Epithelial cell of proximal tubule (primary cell): ENCODE results near the gene ZNF33A. TPM values are rescaled to one million over a fixed set of nuclear protein-coding genes. Genes with fewer than 3 reads are reported as not detected.
"Not testable (repeated sequence)": the region's sequence is repeated elsewhere in the genome, so short reads cannot be mapped to it uniquely, and the experiment has no call there.

Experiments
- DNase-seq: peaks from one replicate; pipeline ENCODE4 v3.0.0-alpha.2; 2011; ENCODE audit warnings: low read depth
- H3K4me3 ChIP-seq: 2 replicates; pipeline ENCODE4 v1.5.1; 2011; ENCODE audit warnings: low read depth, mild to moderate bottlenecking, low read length
- CTCF ChIP-seq: conservative IDR thresholded peaks from 2 replicates; pipeline ENCODE4 v1.5.1; 2012; ENCODE audit warnings: low read depth, mild to moderate bottlenecking, low read length
- total RNA-seq: library from RNA; depleted of rRNA; stranded (reverse); fragments of >200 nt; gene quantifications from 2 replicates; pipeline ENCODE4 v1.2.3, GENCODE V29; 2015

ZNF33A gene
- total RNA-seq, 1 donor from 2014 or later = 14.0 TPM

- DNase-seq = no peak
- H3K4me3 ChIP-seq = no peak overlapping the region
- no peak for TF ChIP-seq CTCF
Observed at GRCh38 chr10:37991655-37992054, 18.8 kb upstream of the ZNF33A start.

GRCh38 chr10:37992083-37992482 is 18.4 kb upstream of the ZNF33A start:
- no peak for DNase-seq
- no peak overlapping the region for H3K4me3 ChIP-seq
- TF ChIP-seq CTCF = peak; percentile 26

GRCh38 chr10:37998920-37999319 is 11.6 kb upstream of the ZNF33A start:
- H3K4me3 ChIP-seq, DNase-seq: not testable (repeated sequence)

- not testable (repeated sequence) for H3K4me3 ChIP-seq, DNase-seq
Observed at GRCh38 chr10:38000474-38000873, 10.0 kb upstream of the ZNF33A start.

GRCh38 chr10:38003026-38003425 is 7.4 kb upstream of the ZNF33A start:
- DNase-seq = no peak
- no peak overlapping the region for H3K4me3 ChIP-seq
- no peak for TF ChIP-seq CTCF

DNA sequence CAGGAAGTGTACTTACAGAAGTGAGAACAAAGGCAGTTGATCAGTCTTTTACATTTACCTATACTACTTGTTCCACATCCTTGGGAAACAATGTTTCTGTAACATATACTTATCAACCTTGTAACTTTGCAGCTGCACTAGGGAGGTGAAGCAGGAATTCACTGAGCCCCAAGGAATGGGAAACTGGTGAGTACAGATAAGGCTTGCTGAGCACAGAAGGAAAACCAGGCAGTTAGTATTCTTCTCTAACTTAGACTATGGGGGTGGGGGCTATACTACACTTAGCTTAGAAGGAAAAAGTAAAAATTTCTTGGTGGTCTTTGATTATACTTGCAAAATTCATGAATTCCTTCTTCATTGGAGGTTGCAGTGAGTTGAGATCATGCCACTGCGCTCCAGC is 6.9 kb upstream of the ZNF33A start:
- TF ChIP-seq CTCF = no peak
- DNase-seq = no peak

DNA sequence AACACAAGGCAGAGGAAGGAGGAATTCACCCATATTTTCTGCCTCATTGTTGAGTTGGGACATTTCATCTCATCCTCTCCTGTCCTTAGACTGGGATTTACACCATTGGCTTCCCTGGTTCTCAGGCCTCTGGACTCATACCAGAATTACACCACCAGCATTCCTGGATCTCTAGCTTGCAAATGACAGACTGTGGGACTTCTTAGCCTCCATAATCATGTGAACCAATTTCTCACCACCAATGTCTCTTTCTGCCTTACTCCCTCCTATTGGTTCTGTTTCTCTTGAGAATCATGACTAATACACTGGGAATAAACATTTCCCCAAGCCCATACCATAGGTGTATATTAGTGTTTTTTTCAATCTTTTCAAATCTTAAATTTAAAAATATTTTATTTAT is 2.9 kb upstream of the ZNF33A start:
- H3K4me3 ChIP-seq = no peak overlapping the region
- no peak for DNase-seq
- TF ChIP-seq CTCF = no peak

More for the DNA sequence above, 6.9 kb upstream of the ZNF33A start:
- no peak overlapping the region for H3K4me3 ChIP-seq

DNA sequence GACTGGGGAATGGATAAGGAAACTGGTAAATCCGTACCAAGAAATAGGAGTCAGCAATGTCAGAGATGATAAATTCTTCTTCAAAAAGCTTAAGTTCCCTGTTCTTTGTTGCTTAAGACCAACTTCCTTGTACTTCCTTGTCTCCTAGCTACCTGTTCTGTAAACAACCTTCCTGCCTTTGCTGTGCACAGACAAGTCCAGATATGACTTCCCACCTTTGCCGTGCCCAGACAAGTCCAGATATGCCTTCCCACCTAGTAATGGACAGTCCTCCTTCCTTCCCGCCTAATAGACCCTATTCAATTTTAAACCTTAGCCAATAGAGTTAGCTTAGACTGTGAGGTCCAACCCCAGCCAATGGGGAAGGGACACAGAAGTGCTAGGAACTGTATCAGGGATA is 2.5 kb upstream of the ZNF33A start:
- no peak for TF ChIP-seq CTCF
- H3K4me3 ChIP-seq = no peak overlapping the region
- DNase-seq = no peak
